GM21390 (cell line): ENCODE data around the gene DOK5.
"Not testable (repeated sequence)": the region's sequence is repeated elsewhere in the genome, so short reads cannot be mapped to it uniquely, and the experiment has no call there.

Experiments
- ATAC-seq: cut with Tn5 transposase; IDR thresholded peaks from one replicate; pipeline ENCODE4 v1.9.1; 2021; ENCODE audit not compliant: unreplicated experiment

DOK5 gene

DNA sequence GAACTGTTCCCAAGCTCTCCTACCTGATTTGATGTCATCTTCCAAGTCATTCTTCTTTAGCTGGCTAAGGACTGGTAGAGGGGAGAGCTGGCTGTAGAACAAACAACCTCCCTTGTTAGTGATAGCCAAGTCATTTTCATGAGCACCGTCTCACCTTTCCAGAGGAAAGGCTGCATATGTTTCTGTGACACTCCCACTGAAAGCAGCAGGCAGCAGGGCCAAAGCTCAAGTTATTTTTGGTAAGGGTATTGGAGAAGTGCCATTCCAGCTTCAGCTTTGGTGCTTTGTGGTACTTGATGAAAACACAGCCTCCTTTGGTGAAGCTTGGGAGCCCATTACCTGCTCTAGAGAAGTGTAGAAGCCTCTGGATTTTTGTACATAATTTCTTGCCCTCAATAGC is 5.4 kb upstream of the DOK5 start:
- ATAC-seq, result no peak

DNA sequence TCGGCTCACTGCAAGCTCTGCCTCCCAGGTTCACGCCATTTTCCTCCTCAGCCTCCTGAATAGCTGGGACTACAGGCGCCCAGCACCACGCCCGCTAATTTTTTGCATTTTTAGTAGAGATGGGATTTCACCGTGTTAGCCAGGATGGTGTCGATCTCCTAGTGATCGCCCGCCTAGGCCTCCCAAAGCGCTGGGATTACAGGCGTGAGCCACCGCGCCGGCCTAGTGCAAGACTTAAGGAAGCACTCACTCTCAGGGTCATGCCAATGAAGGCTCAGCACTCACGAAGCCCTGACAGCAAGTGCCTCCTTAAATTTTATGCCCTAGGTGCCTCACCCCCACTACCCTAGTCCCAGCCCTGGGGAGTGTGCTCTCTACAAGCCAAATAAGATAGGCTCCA is 4.7 kb upstream of the DOK5 start:
- no peak for ATAC-seq

DNA sequence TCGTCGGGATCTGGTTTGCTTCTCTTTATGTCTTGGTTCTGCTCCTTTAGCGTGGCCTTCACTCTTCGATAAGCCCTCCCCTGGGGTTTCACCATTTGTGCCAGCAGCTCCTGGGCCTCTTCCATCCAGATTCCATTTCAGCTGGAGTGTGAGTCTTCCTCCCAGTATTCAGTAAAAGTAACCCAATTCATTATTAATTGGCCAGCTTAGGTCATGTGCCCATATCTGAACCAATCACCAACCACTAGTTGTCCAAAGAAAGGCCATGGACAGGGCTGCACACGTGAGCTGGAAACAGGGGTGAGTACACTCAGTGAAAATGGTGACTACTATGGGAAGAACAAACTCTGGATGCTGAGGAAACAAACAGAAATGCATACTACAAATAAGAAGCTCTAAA is 2.8 kb upstream of the DOK5 start:
- no peak for ATAC-seq

DNA sequence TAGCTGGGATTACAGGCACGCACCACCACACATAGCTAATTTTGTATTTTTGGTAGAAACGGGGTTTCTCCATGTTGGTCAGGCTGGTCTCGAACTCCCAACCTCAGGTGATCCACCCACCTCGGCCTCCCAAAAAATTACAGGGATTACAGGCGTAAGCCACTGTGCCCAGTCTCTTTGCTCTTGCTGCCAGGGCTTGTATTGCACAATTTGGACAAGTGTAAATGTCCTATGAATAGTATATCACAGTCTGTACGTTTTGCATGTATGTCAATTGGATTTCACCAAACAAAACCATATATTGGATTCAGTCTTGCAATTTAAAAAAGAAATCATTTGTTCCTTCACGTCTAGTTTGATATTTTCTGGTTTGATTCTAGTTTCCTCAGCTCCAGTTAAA is 2.1 kb upstream of the DOK5 start:
- ATAC-seq, result no peak

DNA sequence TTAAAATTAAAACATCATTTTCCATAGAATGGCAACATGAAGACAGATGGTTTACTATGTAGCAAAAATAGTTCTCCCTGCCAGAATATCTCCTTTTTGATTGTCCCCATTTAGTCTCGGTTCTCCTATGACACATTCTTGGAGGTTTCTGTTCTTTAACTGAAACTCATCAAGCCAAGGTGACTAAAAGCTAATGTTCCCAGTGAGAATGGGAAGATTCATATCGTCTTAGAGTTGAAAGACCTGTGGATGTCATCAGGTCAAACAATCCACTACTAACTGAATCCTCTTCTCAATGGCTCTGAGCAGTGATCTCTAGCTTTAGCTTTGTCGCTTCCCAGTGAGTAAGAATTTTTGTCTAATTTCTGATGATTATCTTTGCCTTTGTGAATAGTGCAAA is 1.3 kb upstream of the DOK5 start:
- no peak for ATAC-seq

DNA sequence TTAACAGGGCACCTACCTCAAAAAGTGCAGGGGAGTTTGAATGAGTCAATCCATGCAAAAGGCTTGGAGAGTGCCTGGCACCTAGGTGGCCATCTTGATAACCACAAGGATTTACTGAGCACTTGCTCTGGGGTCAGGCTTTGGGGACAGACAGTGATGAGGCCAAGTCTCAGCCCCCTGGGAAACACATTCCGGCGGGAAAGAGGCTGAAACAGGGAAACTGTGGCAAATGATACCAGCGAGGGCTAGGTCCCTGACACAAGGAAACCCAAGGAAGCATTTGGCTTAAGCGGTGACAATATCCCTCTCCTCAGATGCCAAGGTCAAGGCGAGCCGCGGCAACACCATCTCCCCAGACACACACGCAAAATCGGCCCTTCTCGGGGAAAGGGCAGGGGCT is 527 bp upstream of the DOK5 start:
- no peak for ATAC-seq

DNA sequence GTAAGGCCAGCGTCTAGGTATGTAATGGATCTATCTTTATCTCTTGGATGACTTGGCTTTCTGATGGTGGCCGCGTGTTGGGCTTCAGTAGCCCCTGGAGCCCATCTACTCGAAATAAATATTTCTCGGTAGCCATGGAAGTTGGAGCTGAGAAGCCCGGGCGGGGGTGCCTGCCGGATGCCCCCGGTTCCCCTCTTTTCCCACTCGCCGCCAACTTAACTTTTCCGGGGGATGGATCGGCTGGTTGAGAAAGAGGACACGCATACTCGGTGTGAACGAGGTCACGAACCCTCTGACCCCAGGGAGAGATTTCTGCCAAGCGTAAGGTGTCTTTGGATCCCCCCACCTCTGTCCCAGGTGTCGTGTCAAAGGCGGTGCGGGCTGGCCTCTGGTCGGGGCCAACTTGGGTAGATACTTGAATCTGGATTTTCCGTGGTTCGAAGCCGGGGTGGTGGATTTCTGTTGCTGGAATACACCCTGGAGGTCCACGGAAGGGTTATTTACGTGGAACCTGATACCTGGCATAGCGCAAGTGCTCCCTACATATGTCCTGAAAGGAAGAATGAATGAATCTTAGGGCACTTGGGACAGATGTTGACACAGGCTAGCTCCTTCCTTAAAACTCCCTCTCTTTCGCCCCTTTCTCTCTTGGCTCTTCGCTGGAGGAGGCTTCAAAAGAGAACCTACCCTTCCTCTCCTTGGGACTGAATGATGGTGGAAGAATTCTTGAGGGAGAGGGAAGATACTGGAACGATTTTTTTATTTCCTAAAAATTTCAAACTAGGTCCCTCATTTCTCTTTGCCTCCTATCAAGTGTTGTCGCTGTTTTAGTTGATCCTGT is 996 bp downstream of the DOK5 start:
- no peak for ATAC-seq

DNA sequence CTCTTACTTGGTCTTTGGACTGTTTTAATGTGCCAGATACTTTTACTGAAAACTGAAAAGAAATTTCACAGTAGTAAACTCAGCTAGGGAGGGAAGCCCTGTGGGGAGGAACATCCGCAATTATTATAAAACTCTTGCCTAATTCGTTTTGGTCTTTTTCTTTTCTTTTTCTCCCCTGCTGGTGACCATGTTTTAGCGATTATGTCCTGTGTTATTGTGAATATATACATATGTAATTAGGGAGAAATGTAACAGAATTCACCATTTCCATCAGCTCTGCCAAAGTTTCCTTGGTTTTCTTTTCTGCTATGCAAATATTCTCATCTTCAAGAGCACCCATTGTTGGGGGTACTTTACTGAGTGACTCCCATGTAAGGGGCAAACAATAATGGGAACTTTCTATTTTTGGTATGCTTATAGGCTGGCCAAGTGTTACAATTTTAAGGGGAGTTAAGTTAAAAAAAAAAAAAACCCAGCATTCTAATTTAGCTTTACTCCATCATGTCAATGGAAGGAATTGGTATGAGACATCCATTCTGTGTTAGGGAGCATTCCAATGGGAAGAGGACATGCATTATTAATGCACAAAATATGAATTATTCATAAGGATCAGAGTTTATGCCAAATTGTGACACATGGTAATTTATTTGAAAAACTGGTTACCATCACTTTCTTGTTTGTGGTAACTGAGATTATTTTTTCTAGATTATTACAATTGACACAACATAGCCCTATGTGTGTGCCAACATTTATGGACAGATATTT is 2.0 kb downstream of the DOK5 start:
- no peak for ATAC-seq

DNA sequence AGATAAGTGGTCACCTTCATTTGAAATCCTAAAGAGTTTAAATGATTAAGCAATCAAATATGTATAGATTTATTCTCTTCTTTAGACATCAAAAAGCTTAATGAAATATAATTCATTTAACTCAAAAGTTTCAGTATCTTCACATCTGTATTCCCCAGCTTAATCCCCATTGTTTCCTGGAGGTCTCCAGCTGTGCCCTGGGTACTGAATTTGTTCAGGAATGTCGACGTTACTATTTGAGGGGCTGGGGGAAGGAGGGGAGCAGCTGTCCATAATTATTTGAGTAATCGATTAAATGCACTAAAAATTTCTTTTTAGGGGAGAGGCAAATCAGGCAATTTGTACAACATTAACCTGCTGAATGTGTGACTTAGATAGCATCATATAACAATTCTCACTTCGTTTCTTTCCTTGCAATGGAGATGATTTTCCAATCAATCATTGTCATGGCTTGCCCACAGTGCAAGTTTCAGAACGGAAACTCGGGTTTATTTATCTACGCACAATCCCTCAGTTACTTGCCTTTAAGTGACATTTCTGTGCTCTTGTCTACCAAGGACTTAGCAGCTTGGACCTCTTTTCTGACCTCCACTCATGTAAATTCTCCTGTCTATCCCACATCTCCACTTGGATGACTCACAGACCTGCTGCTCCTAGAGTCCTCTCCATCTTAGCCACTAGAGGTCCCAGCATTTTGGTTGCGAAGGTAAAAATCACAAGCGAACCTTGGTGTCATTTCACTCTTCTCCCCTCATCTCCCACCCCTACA is 3.9 kb downstream of the DOK5 start:
- no peak for ATAC-seq

DNA sequence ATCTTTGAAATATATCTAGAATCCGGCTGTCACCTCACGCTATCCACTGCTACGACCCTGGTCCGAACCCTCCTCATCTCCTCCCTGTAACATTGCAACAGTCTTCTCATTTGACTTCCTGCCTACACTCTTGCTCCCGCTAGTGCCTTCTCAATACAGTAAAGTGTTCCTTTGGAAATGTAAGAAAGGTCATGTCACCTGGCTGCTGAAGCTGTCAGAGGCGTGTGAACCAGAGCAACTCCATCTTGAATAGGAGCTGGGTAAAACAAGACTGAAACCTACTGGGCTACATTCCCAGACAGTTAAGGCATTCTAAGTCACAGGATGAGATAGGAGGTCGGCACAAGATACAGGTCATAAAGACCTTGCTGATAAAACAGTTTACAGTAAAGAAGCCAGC is 4.5 kb downstream of the DOK5 start:
- ATAC-seq, result not testable (repeated sequence)

DNA sequence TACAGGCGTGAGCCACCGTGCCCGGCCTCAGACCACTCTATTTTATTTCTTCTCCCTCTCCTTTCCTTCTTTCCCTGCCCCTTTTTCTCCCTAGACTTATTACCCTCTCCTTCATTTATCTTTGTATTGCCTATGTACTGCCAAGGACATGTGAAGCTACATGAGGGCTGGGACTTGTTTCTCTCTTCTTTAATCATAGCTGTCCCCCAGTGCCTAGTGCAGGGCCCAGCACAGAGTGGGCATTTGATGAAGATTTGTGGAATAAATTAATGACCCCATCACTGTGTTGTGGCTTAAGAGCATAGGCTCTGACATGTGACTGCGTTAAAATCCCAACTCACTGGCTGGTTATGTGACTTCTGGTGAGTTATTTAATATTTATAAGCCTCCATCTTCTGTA is 6.0 kb downstream of the DOK5 start:
- ATAC-seq, result no peak

DNA sequence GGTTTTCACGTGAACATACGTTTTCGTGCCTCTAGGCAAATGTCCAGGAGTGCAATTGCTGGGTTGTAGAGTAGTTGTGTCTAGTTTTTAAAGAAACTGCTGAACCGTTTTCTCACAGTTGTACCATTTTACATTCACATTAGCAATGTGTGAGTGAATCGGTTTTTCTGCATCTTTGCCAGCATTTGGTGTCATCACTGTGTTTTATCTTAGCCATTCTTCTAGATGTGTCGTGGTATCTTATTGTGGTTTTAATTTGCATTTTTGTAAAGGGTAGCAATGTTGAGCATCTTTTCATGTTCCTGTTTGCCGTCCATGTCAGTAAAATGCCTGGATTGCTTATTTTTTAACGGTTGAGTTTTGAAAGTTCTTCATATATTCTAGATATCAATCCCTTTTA is 10.2 kb downstream of the DOK5 start:
- no peak for ATAC-seq

DNA sequence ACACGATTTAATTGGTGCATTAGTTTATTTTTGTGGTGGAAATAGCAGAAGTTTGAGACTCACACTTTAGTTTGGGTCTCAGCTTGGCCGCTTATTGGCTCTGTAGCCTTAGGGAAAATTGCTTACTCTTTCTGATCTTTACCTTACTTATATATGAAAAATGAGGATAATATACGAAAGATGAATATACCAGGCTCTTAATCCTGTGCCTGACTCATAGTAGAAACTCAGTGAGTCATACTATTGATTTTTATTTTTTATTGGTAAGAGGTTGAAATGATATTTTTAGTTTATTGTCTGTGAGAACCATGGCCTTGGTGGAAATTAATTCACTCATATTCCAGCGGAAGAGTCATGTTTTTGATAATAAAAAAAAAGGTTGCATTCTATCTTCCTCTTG is 11.2 kb downstream of the DOK5 start:
- ATAC-seq, result no peak

DNA sequence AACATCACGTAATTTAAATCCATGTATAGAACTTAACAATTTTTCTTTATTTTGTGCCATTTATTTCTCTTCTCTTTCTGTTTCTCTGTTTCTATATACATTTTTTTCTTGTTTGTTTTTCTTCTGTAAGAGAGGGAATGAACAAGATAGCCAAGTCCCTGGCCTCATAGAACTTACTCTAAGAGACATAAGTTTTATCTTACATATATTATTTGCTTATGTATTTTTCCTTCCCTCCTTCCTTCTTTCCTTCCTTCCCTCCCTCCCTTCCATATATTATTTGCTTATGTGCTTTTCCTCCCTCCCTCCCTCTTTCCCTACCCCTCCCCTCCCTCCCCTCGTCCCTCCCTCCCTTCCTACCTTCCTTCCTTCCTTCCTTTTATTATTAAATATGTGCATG is 13.0 kb downstream of the DOK5 start:
- ATAC-seq, result no peak

DNA sequence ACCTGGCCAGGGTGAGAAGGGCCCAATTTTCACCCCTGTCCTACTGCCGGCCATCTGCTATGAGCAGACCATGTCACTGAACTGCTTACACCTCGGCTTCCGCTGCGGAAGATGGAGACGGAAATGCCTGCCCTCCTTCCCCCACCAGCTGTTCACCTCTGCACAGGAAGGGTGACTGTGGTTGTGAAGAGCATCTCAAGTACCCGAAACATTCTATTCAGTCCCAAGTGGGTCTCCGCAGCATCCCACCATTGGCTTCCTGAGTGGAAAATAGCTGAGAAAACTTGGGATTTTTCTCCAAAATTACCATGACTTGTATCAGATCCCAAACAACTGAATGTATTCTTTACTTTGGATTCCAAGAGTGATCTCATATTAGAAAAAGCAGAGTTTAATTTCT is 16.1 kb downstream of the DOK5 start:
- no peak for ATAC-seq

DNA sequence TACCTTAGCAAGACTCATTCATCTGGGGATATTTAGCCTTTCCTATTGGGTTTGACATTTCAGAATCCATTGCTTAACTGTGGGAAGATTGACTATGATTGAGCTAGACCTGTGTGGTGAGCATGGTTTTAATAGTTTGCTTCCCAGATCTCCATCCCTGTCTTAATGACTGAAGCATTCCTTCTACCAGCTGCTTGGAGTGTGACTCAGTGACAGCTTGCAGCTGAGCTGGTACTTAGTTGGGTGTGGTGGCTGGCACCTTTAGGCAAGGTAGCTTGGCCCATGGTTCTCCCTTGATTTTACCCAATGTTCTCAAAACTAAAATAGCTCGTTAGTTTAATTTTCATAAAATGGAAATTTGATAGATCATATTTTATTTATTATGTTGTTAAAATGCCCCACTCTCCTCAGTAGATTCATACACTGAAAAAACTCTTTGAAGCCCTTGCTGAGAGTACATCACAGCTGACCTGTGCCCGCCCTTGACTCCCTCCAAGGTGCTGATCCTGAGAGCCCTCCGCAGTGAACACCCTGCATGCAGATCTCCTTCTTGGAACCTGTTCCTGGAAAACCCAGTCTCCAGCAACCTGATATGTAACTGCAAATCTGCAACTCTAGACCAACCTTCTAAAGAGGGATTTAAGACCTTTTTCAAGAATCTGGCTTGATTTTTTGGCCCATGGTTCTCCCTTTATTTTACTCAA is 19.1 kb downstream of the DOK5 start:
- no peak for ATAC-seq

DNA sequence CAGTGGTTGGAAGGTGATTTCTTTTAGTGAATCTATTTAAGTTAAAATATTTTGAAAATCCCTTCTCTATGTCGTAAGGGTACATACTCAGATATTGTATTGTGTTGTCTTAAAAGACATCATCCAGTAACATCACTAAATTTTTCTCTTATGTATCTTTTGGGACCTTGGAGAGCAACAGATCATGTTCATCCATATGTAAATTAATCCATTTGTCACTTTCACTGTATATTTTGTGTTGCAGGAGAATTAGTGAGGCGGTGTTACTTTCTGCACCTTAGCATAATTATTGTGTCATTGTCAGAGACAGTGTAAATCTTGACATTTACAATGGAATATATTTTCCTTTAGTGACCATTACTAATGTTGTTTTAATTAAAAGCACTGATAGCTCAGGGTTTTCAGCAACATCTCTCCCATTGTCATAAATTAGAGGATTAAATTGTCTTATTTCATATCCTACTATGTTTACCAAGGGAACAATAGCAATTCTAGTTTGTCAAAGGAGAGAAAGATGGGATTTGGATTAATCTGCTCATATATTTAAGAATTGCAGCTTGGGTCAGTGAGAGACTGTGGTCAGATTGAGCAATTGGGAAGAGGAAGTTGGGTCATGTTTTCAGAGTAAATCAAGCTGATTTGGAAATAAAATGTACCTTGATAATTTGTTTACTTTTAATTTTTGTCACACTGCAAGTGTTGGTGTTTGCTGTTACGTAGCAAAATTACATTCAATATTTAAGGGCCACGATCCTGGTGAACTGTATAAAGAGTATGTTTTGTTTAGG is 22.7 kb downstream of the DOK5 start:
- ATAC-seq, result no peak

DNA sequence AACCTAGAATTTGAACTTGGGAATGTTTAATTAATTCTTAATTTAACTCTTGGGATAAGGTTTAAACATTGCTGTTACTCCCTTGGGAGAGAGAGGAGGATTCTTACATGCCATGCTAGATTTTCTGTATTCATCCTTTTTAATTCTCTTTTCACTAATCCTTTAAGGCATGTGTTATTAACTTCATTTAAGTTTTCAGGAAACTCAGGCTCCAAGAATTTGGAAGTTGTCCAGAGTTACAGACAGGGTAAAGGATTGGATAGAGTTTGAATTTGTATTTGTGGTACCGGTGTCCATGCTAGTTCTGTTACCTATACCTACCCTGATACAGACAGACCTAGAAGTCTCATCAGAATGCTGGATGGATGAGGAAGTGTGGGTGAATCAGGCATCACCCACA is 23.7 kb downstream of the DOK5 start:
- no peak for ATAC-seq

DNA sequence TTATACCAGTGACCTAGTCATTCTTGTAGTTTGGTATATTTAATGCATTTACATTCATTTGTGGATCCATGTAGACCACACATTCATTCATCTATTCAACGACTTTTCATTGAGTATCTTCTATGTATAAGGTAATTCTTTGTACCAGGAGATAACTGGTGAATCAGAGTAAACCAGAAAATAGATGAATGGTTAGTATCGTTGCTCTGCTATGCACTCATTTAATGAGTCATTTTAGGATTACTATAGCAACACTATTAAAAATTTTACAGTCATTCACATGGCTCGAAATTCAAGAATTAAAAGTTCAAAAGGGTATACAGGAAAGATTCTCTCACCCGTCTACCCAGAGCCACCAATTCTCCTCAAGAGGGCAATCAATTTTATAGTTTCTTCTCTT is 26.8 kb downstream of the DOK5 start:
- no peak for ATAC-seq

DNA sequence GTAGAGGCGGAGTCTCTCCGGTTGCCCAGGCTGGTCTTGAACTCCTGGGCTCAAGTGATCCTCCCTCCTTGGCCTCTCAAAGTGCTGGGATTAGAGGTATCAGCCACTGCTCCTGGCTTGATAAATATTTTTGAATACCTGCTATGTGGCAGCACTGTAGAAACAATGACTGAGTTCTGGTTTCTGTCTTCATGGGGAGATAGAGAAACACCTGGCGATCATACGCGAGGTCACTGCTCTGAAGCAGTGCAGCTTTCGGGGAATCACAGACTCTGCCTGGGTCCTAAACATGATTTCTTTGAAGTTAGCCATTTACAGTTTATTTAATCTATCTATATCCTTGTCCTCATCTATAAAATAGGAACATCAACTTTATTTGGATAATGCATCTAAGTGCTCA is 31.2 kb downstream of the DOK5 start:
- no peak for ATAC-seq
